Osteoblast (primary cell): ENCODE results near the gene MYBL2. TPM values are rescaled to one million over a fixed set of nuclear protein-coding genes. Genes with fewer than 3 reads are reported as not detected.

ENCODE experiments used
- DNase-seq: peaks from one replicate; pipeline ENCODE4 v3.0.0; 2011; ENCODE audit warnings: low spot score, mixed read lengths; ENCODE audit not compliant: insufficient read length; ENCODE audit errors: missing footprints
- H2AFZ ChIP-seq: 2 replicates; pipeline ENCODE4 v1.6.0; 2011; ENCODE audit warnings: mild to moderate bottlenecking, low read length
- H3K27ac ChIP-seq: 2 replicates; pipeline ENCODE4 v1.5.1; 2011; ENCODE audit warnings: mild to moderate bottlenecking, low read depth, low read length, moderate library complexity
- H3K27me3 ChIP-seq: 2 replicates; pipeline ENCODE4 v1.6.0; 2012; ENCODE audit warnings: mild to moderate bottlenecking, control low read depth, inconsistent platforms, low read length, moderate library complexity; ENCODE audit not compliant: insufficient read depth
- H3K36me3 ChIP-seq: 2 replicates; pipeline ENCODE4 v1.5.1; 2011; ENCODE audit warnings: mild to moderate bottlenecking, low read length, control low read depth, moderate library complexity; ENCODE audit not compliant: insufficient read depth
- H3K4me1 ChIP-seq: 2 replicates; pipeline ENCODE4 v1.5.1; 2011; ENCODE audit warnings: mild to moderate bottlenecking, low read length, control low read depth, moderate library complexity; ENCODE audit not compliant: insufficient read depth
- H3K4me2 ChIP-seq: 2 replicates; pipeline ENCODE4 v1.6.0; 2011; ENCODE audit warnings: mild to moderate bottlenecking, low read length; ENCODE audit not compliant: insufficient read depth
- H3K4me3 ChIP-seq: fragments of 200-600 bp; sonication (generic); 3 replicates; pipeline ENCODE4 v1.5.1; 2012; ENCODE audit warnings: mild to moderate bottlenecking, low read length, inconsistent platforms; ENCODE audit not compliant: insufficient read depth
- H3K79me2 ChIP-seq: 2 replicates; pipeline ENCODE4 v1.6.0; 2012; ENCODE audit warnings: mild to moderate bottlenecking, low read length, control low read depth, inconsistent platforms; ENCODE audit not compliant: insufficient read depth
- H3K9me3 ChIP-seq: 2 replicates; pipeline ENCODE4 v1.5.1; 2011; ENCODE audit warnings: low read depth, low read length, control low read depth
- H4K20me1 ChIP-seq: 2 replicates; pipeline ENCODE4 v1.6.0; 2012; ENCODE audit warnings: mild to moderate bottlenecking, low read length, control low read depth; ENCODE audit not compliant: insufficient read depth
- CTCF ChIP-seq: IDR thresholded peaks from 2 replicates; pipeline ENCODE4 v1.5.1; 2011; ENCODE audit warnings: mild to moderate bottlenecking, low read depth, low read length, moderate library complexity; ENCODE audit errors: extremely low read depth
- total RNA-seq: library from RNA; depleted of rRNA; stranded (reverse); fragments of >200 nt; gene quantifications from 2 replicates; pipeline ENCODE4 v1.2.3, GENCODE V29; 2012

MYBL2 gene
- total RNA-seq, 1 donor = 2.5 TPM

- no peak overlapping the region for H3K27ac ChIP-seq
- peaks cover under 1% of the 10 kb centered on the region for H3K27me3 ChIP-seq
- H3K4me2 ChIP-seq = no peak overlapping the region
- H3K4me3 ChIP-seq = no peak overlapping the region
- no peaks in the 10 kb centered on the region for H3K36me3 ChIP-seq
- no peak for TF ChIP-seq CTCF
- H3K9me3 ChIP-seq = no peaks in the 10 kb centered on the region
- no peak for DNase-seq
- H3K4me1 ChIP-seq = peaks cover 10% of the 10 kb centered on the region
- no peaks in the 10 kb centered on the region for H4K20me1 ChIP-seq
- no peaks in the 10 kb centered on the region for H3K79me2 ChIP-seq
- no peak overlapping the region for H2AFZ ChIP-seq
Measured at GRCh38 chr20:43728686-43729255, 61.9 kb downstream of the MYBL2 start.

- no peak overlapping the region for H2AFZ ChIP-seq
- DNase-seq = no peak
Measured at GRCh38 chr20:43731469-43731868, 64.6 kb downstream of the MYBL2 start.

DNA sequence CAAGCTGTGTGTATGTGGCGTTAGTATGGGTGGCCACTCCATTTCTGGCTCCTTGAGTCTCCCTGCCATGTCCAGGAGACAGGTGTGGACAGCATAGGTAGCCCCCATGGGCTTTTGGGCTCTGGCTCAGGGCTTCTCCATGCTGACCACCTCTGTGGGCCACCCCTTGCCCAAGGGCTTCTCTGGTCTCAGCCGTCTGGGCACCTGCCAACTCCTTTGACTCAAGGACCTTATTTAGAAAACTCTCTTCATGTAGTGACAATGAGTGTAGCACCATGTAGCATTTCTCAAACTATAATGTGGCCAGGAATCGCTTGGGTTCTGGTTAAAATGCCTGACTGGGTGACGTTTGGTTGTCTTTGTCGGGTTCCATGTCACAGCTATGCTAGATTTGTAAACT, 65.0 kb downstream of the MYBL2 start:
- no peak for DNase-seq
- no peak overlapping the region for H3K4me2 ChIP-seq
- no peak overlapping the region for H3K27ac ChIP-seq
- H3K27me3 ChIP-seq = peaks cover 3% of the 10 kb centered on the region
- no peaks in the 10 kb centered on the region for H4K20me1 ChIP-seq
- no peaks in the 10 kb centered on the region for H3K79me2 ChIP-seq
- no peaks in the 10 kb centered on the region for H3K36me3 ChIP-seq
- H3K4me3 ChIP-seq = no peak overlapping the region
- H2AFZ ChIP-seq = no peak overlapping the region
- TF ChIP-seq CTCF = no peak
- peaks cover 6% of the 10 kb centered on the region for H3K4me1 ChIP-seq
- no peaks in the 10 kb centered on the region for H3K9me3 ChIP-seq

More at GRCh38 chr20:43731469-43731868, 64.6 kb downstream of the MYBL2 start:
- Histone ChIP-seq H3K9me3 (no peaks in the 10 kb centered on the region), H4K20me1 (no peaks in the 10 kb centered on the region), H3K27ac (no peak overlapping the region), H3K27me3 (peaks cover 3% of the 10 kb centered on the region), H3K4me3 (no peak overlapping the region), H3K36me3 (no peaks in the 10 kb centered on the region), H3K79me2 (no peaks in the 10 kb centered on the region), H3K4me2 (no peak overlapping the region), H3K4me1 (peaks cover 10% of the 10 kb centered on the region)
- TF ChIP-seq CTCF = no peak

- DNase-seq = no peak
- no peak for TF ChIP-seq CTCF
- no peaks in the 10 kb centered on the region for H3K4me1 ChIP-seq
Measured at GRCh38 chr20:43736588-43737158, 69.8 kb downstream of the MYBL2 start.

More at GRCh38 chr20:43736588-43737158, 69.8 kb downstream of the MYBL2 start:
- H3K4me3 ChIP-seq = no peak overlapping the region
- no peaks in the 10 kb centered on the region for H3K9me3 ChIP-seq
- no peaks in the 10 kb centered on the region for H3K79me2 ChIP-seq
- H4K20me1 ChIP-seq = no peaks in the 10 kb centered on the region
- no peak overlapping the region for H2AFZ ChIP-seq
- peaks cover 3% of the 10 kb centered on the region for H3K27me3 ChIP-seq
- no peaks in the 10 kb centered on the region for H3K36me3 ChIP-seq
- no peak overlapping the region for H3K27ac ChIP-seq
- H3K4me2 ChIP-seq = no peak overlapping the region
